Measurements from ENCODE around the gene SGPP2. TPM values are rescaled to one million over a fixed set of nuclear protein-coding genes. Genes with fewer than 3 reads are reported as not detected.
"Not testable (repeated sequence)": the region's sequence is repeated elsewhere in the genome, so short reads cannot be mapped to it uniquely, and the experiment has no call there.

The SGPP2 gene
- total and polyA plus RNA-seq, 2 donors (not counting 3 experiments of a cell fraction or from before 2014, with no cell fraction given) = not detected

GRCh38 chr2:222582928-222583327, 158.6 kb downstream of the SGPP2 start:
- POLR2A ChIA-PET = no interaction called here
- intact Hi-C loops (cut with micrococcal nuclease) = no loop called here

GRCh38 chr2:222584589-222584988, 160.2 kb downstream of the SGPP2 start:
- FAIRE-seq; H3K9me1 ChIP-seq (replicated peaks; ENCODE audit: control insufficient read depth, extremely low read depth, insufficient read depth, low read length); CTCF ChIA-PET; H3K4me2 ChIP-seq (ENCODE audit: insufficient read depth, low read length); H4K20me1 ChIP-seq (replicated peaks; ENCODE audit: control insufficient read depth, extremely low read depth, insufficient read depth, low read length); dilution Hi-C loops (cut with MboI; ENCODE audit: extremely low pct_ligation_motif_present, low sequenced_read_pairs); H3K4me3 ChIP-seq (replicated peaks in 1 of 3; ENCODE audit: insufficient read depth in 1 of 3, low read depth in 1 of 3, low read length in 3 of 3); H3K79me2 ChIP-seq (ENCODE audit: control insufficient read depth, insufficient read depth, low read length); H3K27me3 ChIP-seq (ENCODE audit: control insufficient read depth in 2 of 2, insufficient read depth in 2 of 2, low read length in 2 of 2); H3K9me3 ChIP-seq (replicated peaks; ENCODE audit: control insufficient read depth, insufficient read depth, low read length); H3K36me3 ChIP-seq (ENCODE audit: control insufficient read depth in 2 of 2, extremely low read depth in 1 of 2, insufficient read depth in 2 of 2, low read length in 2 of 2); H3K9ac ChIP-seq (replicated peaks; ENCODE audit: extremely low read depth, insufficient read depth, low read length); POLR2A ChIA-PET; intact Hi-C loops (cut with micrococcal nuclease); H2AFZ ChIP-seq (ENCODE audit: low read depth, low read length); DNase-seq (ENCODE audit: low read depth, low spot score); H3K27ac ChIP-seq (ENCODE audit: insufficient read depth, low read depth, low read length); H3K4me1 ChIP-seq (ENCODE audit: control insufficient read depth, extremely low read depth, insufficient read depth, low read length); BruUV-seq (replicated peaks): not testable (repeated sequence)

More at GRCh38 chr2:222582928-222583327, 158.6 kb downstream of the SGPP2 start:
- Histone ChIP-seq H4K20me1 (replicated peaks; ENCODE audit: control insufficient read depth, extremely low read depth, insufficient read depth, low read length) (no peaks in the 10 kb centered on the region), H3K4me3 (replicated peaks in 1 of 3; ENCODE audit: insufficient read depth in 1 of 3, low read depth in 1 of 3, low read length in 3 of 3) (no peak overlapping the region), H3K9me1 (replicated peaks; ENCODE audit: control insufficient read depth, extremely low read depth, insufficient read depth, low read length) (no peaks in the 10 kb centered on the region), H3K27ac (ENCODE audit: insufficient read depth, low read depth, low read length) (no peak overlapping the region), H3K79me2 (ENCODE audit: control insufficient read depth, insufficient read depth, low read length) (peaks cover 5% of the 10 kb centered on the region), H3K36me3 (ENCODE audit: control insufficient read depth in 2 of 2, extremely low read depth in 1 of 2, insufficient read depth in 2 of 2, low read length in 2 of 2) (no peaks in the 10 kb centered on the region), H3K9ac (replicated peaks; ENCODE audit: extremely low read depth, insufficient read depth, low read length) (no peak overlapping the region), H3K9me3 (replicated peaks; ENCODE audit: control insufficient read depth, insufficient read depth, low read length) (no peaks in the 10 kb centered on the region), H3K4me1 (ENCODE audit: control insufficient read depth, extremely low read depth, insufficient read depth, low read length) (no peaks in the 10 kb centered on the region), H2AFZ (ENCODE audit: low read depth, low read length) (no peak overlapping the region), H3K27me3 (ENCODE audit: control insufficient read depth in 2 of 2, insufficient read depth in 2 of 2, low read length in 2 of 2) (no peaks in the 10 kb centered on the region), H3K4me2 (ENCODE audit: insufficient read depth, low read length) (no peak overlapping the region)
- CTCF ChIA-PET = interaction anchor here (0.8 to 2.3 kb wide), 6 partner anchors 9 to 558 kb away, joined by 3 to 15 read pairs (median 4); a partner anchor contains a TSS
- TF ChIP-seq POLR2AphosphoS5 (IDR thresholded peaks at IDR 0.05; ENCODE audit: insufficient read depth, low read depth, low read length) = no peak
- no peak for TF ChIP-seq FOS (IDR thresholded peaks at IDR 0.05; ENCODE audit: borderline replicate concordance, insufficient read depth, low read length)
- TF ChIP-seq JUN (IDR thresholded peaks at IDR 0.05; ENCODE audit: borderline replicate concordance, insufficient read depth, insufficient read length, low read depth) = no peak
- TF ChIP-seq GATA2 (IDR thresholded peaks at IDR 0.05; ENCODE audit: insufficient read depth, insufficient read length, low read depth, low read length) = no peak
- no peak for TF ChIP-seq CTCF (IDR thresholded peaks at IDR 0.05; ENCODE audit: extremely low read depth in 1 of 2, insufficient read depth in 1 of 2, low read depth in 1 of 2, low read length in 2 of 2)
- TF ChIP-seq MYC (IDR thresholded peaks at IDR 0.05; ENCODE audit: low read depth, low read length) = no peak
- no peak for DNase-seq (ENCODE audit: low read depth, low spot score)
- BruUV-seq (replicated peaks) = no TSS peak
- dilution Hi-C loops (cut with MboI; ENCODE audit: extremely low pct_ligation_motif_present, low sequenced_read_pairs) = no loop called here
- FAIRE-seq = no peak
